Progenitor cell of endocrine pancreas (in vitro differentiated cells): ENCODE results near the gene CAPN5. TPM values are rescaled to one million over a fixed set of nuclear protein-coding genes. Genes with fewer than 3 reads are reported as not detected.

Experiments used
- DNase-seq: peaks from one replicate; pipeline ENCODE4 v3.0.0; 2021; ENCODE audit warnings: low spot score; ENCODE audit not compliant: unreplicated experiment
- H3K27ac Mint-ChIP-seq: 2 replicates; pipeline ENCODE4 v1.8.0; 2021; ENCODE audit warnings: mild to moderate bottlenecking, moderate library complexity, mixed read lengths
- H3K27me3 Mint-ChIP-seq: 2 replicates; pipeline ENCODE4 v1.8.0; 2021; ENCODE audit warnings: mixed read lengths
- H3K36me3 Mint-ChIP-seq: 2 replicates; pipeline ENCODE4 v1.8.0; 2022; ENCODE audit warnings: mixed read lengths; ENCODE audit not compliant: insufficient read depth
- H3K4me1 Mint-ChIP-seq: 2 replicates; pipeline ENCODE4 v1.8.0; 2021; ENCODE audit warnings: low read depth, mixed read lengths
- H3K4me3 Mint-ChIP-seq: 2 replicates; pipeline ENCODE4 v1.8.0; 2021; ENCODE audit warnings: low read depth, mild to moderate bottlenecking, moderate library complexity, mixed read lengths
- H3K9me3 Mint-ChIP-seq: 2 replicates; pipeline ENCODE4 v1.8.0; 2021; ENCODE audit warnings: low read depth, mixed read lengths
- total RNA-seq: library from RNA; stranded (reverse); gene quantifications from 2 replicates; pipeline ENCODE4 v1.2.1, GENCODE V29; 2021
- TF ChIP-seq, protein P1 (sequence below): fragments of 200-600 bp; sonication (generic); IDR thresholded peaks from one replicate; pipeline ENCODE4 v1.5.0; 2021; ENCODE audit warnings: antibody characterized with exemption, mild to moderate bottlenecking; ENCODE audit not compliant: unreplicated experiment

The CAPN5 gene
- total RNA-seq, 1 donor from 2014 or later = 10.9 TPM

- Mint-ChIP-seq H3K4me3 (no peak overlapping the region), H3K36me3 (peaks cover 3% of the 10 kb centered on the region), H3K27me3 (peaks cover 6% of the 10 kb centered on the region), H3K9me3 (peaks cover 13% of the 10 kb centered on the region), H3K27ac (no peak overlapping the region), H3K4me1 (peaks cover 4% of the 10 kb centered on the region)
- DNase-seq = no peak
- TF ChIP-seq, protein P1, sequence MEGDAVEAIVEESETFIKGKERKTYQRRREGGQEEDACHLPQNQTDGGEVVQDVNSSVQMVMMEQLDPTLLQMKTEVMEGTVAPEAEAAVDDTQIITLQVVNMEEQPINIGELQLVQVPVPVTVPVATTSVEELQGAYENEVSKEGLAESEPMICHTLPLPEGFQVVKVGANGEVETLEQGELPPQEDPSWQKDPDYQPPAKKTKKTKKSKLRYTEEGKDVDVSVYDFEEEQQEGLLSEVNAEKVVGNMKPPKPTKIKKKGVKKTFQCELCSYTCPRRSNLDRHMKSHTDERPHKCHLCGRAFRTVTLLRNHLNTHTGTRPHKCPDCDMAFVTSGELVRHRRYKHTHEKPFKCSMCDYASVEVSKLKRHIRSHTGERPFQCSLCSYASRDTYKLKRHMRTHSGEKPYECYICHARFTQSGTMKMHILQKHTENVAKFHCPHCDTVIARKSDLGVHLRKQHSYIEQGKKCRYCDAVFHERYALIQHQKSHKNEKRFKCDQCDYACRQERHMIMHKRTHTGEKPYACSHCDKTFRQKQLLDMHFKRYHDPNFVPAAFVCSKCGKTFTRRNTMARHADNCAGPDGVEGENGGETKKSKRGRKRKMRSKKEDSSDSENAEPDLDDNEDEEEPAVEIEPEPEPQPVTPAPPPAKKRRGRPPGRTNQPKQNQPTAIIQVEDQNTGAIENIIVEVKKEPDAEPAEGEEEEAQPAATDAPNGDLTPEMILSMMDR = no peak
Observed at GRCh38 chr11:77074205-77074604, 7.4 kb downstream of the CAPN5 start.

GRCh38 chr11:77074626-77075221 lies 8.0 kb downstream of the CAPN5 start:
- TF ChIP-seq, protein P1 = no peak
- no peak for DNase-seq
- H3K27ac Mint-ChIP-seq = no peak overlapping the region
- peaks cover 14% of the 10 kb centered on the region for H3K9me3 Mint-ChIP-seq
- H3K4me1 Mint-ChIP-seq = peaks cover 4% of the 10 kb centered on the region
- peaks cover 3% of the 10 kb centered on the region for H3K36me3 Mint-ChIP-seq
- H3K4me3 Mint-ChIP-seq = no peak overlapping the region
- peaks cover 4% of the 10 kb centered on the region for H3K27me3 Mint-ChIP-seq

DNA sequence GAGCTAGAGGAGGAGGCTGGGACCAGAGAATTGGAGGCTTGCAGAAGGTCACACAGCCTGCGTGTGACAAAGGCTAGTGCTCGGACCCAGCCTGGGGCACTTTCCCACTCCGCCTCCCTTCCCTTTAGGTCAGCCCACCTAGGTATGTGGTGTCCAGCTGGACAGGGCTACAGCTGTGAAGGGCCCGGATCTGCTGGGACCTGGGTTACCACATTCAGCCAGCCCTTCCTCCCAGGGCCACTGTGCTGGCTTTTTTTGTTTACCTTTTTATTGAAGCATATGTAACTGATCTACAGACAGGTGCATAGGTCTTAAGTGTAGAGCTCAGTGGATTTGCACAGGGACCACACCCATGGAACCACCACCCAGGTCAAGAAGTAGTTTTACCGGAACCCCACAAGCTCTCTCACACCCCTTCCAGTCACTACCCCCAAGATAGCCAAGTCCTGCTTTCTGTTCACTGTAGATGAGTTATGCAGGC lies 8.7 kb downstream of the CAPN5 start:
- no peak for DNase-seq
- TF ChIP-seq, protein P1 = no peak

GRCh38 chr11:77079666-77080065 lies 12.9 kb downstream of the CAPN5 start:
- Mint-ChIP-seq H3K9me3 (peaks cover 15% of the 10 kb centered on the region), H3K4me3 (no peak overlapping the region), H3K27me3 (no peaks in the 10 kb centered on the region), H3K36me3 (peaks cover 3% of the 10 kb centered on the region), H3K27ac (no peak overlapping the region), H3K4me1 (peaks cover 4% of the 10 kb centered on the region)
- no peak for DNase-seq
- TF ChIP-seq, protein P1 = no peak

More for the DNA sequence above, 8.7 kb downstream of the CAPN5 start:
- Mint-ChIP-seq H3K4me3 (no peak overlapping the region), H3K36me3 (peaks cover 3% of the 10 kb centered on the region), H3K27ac (no peak overlapping the region), H3K27me3 (peaks cover 3% of the 10 kb centered on the region), H3K4me1 (peaks cover 4% of the 10 kb centered on the region), H3K9me3 (peaks cover 15% of the 10 kb centered on the region)

GRCh38 chr11:77080643-77081210 lies 14.0 kb downstream of the CAPN5 start:
- Mint-ChIP-seq H3K27me3 (no peaks in the 10 kb centered on the region), H3K9me3 (peaks cover 15% of the 10 kb centered on the region), H3K4me1 (peaks cover 3% of the 10 kb centered on the region), H3K4me3 (no peak overlapping the region), H3K27ac (no peak overlapping the region), H3K36me3 (peaks cover 3% of the 10 kb centered on the region)
- DNase-seq = no peak
- TF ChIP-seq, protein P1 = no peak
